AG10803 (cell line): ENCODE results near the gene MBP.

Source experiments
- DNase-seq: peaks from one replicate; pipeline ENCODE4 v3.0.0; 2010; ENCODE audit warnings: low read depth
- H3K4me3 ChIP-seq: 2 replicates; pipeline ENCODE4 v1.5.1; 2011; ENCODE audit warnings: mild to moderate bottlenecking, low read length, control low read depth
- TF ChIP-seq, protein P1 (sequence below): conservative IDR thresholded peaks from 2 replicates; pipeline ENCODE4 v1.5.1; 2011; ENCODE audit warnings: mild to moderate bottlenecking, low read length, control low read depth, inconsistent platforms

The MBP gene

DNA sequence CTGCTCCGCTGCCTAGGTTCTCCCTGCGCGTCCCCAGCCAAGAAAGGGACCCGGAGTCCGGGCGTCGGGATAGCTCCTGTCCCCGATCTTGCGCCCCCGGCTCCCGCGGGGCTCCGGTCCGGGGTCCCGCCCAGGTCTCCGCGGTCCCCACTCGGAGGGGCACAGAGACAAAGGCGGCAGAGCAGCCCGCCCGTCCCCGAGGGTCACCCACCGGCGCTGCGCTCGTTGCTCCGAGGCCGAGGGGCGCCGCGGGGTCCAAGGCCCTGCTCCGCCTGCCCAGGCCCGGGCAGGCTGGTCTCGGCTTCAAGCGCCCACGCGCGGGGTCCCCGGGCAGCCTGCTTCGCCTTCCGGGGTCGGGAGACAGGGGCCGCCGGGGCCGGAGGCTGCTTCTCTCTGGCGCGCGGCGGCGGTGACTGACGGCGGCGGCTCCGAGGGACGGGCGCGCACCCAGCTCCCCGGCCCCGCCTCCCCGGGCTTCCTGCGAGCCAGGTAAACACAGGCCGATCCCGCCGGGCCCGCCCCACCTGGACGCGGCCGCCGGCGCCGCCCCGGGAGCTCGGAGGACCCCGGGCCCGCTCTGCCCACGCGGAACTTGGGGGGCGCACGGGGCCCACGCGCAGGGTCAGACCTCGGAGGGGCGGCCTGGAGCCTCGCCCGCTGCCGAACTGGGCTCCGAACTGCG, at the start of gene MBP:
Gene MBP, minus strand, starts transcription at position 415 of the 682 bp plus-strand sequence. CDS start 27,522 bp downstream, outside the sequence.
- H3K4me3 ChIP-seq: peak within 1 kb of the TSS; percentile 55
- DNase-seq: no peak
- TF ChIP-seq, protein P1, sequence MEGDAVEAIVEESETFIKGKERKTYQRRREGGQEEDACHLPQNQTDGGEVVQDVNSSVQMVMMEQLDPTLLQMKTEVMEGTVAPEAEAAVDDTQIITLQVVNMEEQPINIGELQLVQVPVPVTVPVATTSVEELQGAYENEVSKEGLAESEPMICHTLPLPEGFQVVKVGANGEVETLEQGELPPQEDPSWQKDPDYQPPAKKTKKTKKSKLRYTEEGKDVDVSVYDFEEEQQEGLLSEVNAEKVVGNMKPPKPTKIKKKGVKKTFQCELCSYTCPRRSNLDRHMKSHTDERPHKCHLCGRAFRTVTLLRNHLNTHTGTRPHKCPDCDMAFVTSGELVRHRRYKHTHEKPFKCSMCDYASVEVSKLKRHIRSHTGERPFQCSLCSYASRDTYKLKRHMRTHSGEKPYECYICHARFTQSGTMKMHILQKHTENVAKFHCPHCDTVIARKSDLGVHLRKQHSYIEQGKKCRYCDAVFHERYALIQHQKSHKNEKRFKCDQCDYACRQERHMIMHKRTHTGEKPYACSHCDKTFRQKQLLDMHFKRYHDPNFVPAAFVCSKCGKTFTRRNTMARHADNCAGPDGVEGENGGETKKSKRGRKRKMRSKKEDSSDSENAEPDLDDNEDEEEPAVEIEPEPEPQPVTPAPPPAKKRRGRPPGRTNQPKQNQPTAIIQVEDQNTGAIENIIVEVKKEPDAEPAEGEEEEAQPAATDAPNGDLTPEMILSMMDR: no peak

DNA sequence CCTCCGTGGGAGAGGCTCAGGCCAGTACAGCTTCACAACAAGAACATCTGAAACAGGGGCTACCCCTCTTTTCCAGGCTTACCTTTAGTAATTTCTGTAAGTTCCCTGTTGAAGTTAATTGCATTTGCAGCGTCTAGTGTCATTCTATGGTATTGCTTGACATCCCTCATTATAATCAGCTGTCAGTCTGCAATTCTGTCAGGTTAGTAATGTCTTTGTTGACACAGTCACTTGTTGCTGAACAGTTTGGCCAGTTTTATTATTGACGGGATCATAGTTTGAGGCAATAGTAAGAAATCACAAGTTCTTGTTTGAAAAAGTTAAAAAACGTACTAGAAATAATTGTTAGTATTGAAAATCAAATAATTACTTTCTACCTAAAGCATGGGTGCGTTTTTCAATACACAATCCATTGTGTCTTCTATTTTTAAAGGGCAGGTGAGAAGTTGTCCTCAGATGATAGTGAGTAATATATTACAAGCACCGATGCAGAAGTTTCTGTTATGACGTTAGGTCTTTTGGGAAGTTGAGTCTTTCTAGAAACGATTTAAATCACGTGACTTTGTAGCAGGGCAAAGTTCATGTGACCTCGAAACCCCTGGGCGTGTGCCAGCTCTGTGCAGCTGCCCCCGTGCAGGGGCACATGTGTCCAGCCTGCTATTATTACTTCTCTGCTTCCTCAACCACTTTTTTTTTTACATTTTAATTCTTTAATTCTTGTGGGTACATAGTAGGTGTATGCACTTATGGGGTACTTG, 49.5 kb upstream of the MBP start:
- H3K4me3 ChIP-seq: no peak overlapping the region
- TF ChIP-seq, protein P1: no peak
- no peak for DNase-seq

DNA sequence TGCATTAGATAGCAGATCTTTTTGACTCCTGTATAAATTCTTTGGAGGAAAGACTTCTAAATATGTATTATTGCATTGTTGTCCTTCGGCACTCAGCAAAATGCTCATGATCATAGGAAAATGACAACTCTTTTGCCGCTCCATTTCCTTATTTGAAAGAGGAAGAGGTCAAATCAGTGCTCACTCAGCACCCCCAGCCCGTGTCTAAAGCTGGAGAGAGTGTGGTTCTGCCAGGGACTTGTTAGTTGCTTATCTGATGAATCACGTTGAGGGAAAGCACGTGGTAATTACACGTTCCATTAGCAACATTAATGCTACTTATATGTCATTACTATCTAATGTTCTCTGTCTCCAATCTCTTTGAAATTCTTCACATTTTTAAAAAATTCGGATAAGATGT, 46.0 kb upstream of the MBP start:
- H3K4me3 ChIP-seq: no peak overlapping the region
- DNase-seq: no peak
- TF ChIP-seq, protein P1: no peak

DNA sequence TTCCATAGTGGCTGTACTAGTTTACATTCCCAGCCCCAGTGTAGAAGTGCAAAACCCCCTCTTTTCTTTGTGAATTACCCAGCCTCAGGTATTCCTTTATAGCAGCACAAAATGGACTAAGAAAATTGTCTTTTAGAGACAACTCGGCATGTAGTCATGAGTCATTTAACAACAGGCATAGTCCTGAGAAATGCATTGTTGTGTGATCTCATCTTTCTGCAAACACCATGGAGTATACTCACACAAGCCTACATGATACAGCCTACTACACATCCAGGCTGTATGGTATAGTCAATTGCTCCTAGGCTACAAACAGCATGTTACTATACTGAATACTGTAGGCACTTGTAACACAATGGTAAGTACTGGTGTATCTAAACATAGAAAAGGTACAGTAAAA, 44.4 kb upstream of the MBP start:
- no peak overlapping the region for H3K4me3 ChIP-seq
- TF ChIP-seq, protein P1: no peak
- DNase-seq: peak; percentile 35

DNA sequence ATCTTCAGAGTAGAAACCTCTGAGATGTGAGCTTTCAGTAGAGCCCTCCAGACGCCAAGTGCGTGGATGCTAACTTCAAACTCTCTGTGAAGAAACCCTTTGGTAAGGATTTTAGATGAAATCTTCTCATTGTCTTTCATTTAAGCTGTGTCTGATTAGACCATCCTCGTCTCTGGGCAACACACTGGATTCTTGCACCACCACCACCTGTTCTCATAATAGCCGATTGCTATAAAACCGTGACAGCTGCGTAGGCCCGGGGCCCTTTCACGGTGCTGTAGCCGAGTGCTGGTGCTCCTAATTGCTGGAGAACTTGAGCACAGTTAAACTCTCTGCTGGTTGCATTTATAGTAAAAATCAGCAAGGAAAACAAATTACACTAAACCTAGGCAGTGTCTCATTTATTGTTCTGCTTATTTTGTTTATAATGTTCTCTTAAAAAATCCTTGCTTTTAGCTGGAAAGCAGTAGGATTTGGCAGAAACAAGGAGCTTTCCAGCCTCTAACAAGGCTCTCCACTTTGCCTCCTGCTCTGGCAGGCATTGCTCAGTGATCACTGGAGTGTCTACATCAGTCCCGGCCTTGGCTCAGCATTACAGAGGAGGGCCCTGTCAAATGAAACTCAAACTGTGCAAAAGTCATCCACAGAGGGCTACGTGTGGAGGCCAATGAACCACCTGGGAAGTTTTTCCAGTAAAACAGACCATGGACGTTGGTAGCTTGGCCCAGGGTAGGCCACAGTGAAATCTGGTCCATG, 40.9 kb upstream of the MBP start:
- DNase-seq: no peak
- no peak overlapping the region for H3K4me3 ChIP-seq
- TF ChIP-seq, protein P1: no peak

DNA sequence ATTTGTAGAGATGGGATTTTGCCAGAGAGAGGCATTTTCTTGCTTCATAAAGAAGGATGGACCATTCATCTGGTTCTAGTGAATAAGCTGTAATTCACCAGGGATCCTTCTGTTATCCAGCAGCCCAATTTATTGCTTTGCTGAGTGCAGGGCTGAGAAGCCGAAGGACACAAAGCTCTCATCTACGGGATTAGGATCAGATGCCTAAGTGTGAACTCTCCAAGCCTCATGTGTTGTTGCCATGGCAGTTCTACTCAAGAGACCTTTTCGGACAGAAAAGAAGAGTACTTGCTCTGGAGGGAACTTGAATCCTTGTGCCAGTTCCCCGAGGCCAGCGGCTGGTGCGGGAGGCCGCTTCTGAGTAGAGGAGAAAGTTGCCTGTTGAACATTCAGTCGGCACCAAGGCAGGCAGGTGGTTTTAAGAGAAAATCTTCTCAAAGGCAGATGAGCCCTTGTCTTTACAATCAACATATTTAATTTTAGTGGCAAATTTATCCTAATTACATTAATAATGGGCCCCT, 38.4 kb upstream of the MBP start:
- H3K4me3 ChIP-seq: no peak overlapping the region
- peak; percentile 17 for DNase-seq
- TF ChIP-seq, protein P1: no peak
